Measurements from ENCODE around the gene CNKSR3. TPM values are rescaled to one million over a fixed set of nuclear protein-coding genes. Genes with fewer than 3 reads are reported as not detected.
A peak's percentile ranks its signal among the peaks of the same experiment; 100 is the strongest.
"Not testable (repeated sequence)": the region's sequence is repeated elsewhere in the genome, so short reads cannot be mapped to it uniquely, and the experiment has no call there.

Gene CNKSR3
- total RNA-seq, 6 experiments from 2014 or later, result 15.3 to 21.7 (median 18.7) TPM

DNA sequence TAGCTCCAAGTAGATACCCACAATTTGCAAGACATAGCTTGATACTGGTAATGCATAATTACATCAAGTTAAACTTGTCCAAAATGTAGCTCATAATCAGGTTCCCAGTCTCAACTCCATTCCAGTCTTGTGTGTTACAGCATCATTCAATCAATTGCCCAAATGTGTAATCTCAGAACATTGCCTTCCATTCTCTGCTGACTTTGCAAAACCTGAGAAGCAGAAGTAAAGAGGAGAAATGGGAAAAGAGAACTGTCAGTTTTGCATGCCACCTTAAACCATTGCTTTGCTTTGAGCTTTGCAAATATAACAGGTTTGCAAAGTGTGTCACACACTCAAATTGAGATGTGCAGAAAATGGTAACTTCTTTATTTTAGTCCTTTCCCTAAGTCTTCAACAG, 40.3 kb upstream of the CNKSR3 start:
- Mint-ChIP-seq H3K27ac (no peak overlapping the region), H3K4me3 (no peak overlapping the region), H3K27me3 (ENCODE audit: insufficient read depth) (peaks cover 11% of the 10 kb centered on the region), H3K9me3 (no peaks in the 10 kb centered on the region), H3K4me1 (ENCODE audit: low read depth) (peaks cover 19% of the 10 kb centered on the region), H3K36me3 (ENCODE audit: low read depth) (no peaks in the 10 kb centered on the region)
- no peak for TF ChIP-seq CTCF (IDR thresholded peaks at IDR 0.05)
- no peak for DNase-seq

- Mint-ChIP-seq H3K4me1 (ENCODE audit: low read depth) (peaks cover 9% of the 10 kb centered on the region), H3K4me3 (no peak overlapping the region), H3K36me3 (ENCODE audit: low read depth) (no peaks in the 10 kb centered on the region), H3K27me3 (ENCODE audit: insufficient read depth) (peaks cover 8% of the 10 kb centered on the region), H3K9me3 (no peaks in the 10 kb centered on the region), H3K27ac (no peak overlapping the region)
- TF ChIP-seq CTCF (IDR thresholded peaks at IDR 0.05), result no peak
- DNase-seq, result no peak
Observed at GRCh38 chr6:154549179-154549578, 38.7 kb upstream of the CNKSR3 start.

- Mint-ChIP-seq H3K4me3 (peak overlapping the region; percentile 9; the same call in 1 of the 2 replicates), H3K36me3 (ENCODE audit: low read depth) (no peaks in the 10 kb centered on the region), H3K27me3 (ENCODE audit: insufficient read depth) (peaks cover 8% of the 10 kb centered on the region), H3K27ac (no peak overlapping the region), H3K9me3 (no peaks in the 10 kb centered on the region), H3K4me1 (ENCODE audit: low read depth) (peaks cover 9% of the 10 kb centered on the region)
- TF ChIP-seq CTCF (IDR thresholded peaks at IDR 0.05), result no peak
- DNase-seq, result no peak
Observed at GRCh38 chr6:154548130-154548830, 37.8 kb upstream of the CNKSR3 start.

GRCh38 chr6:154543628-154544027, 33.1 kb upstream of the CNKSR3 start:
- H3K4me1 Mint-ChIP-seq (ENCODE audit: low read depth), result peaks cover 7% of the 10 kb centered on the region
- no peaks in the 10 kb centered on the region for H3K9me3 Mint-ChIP-seq
- TF ChIP-seq CTCF (IDR thresholded peaks at IDR 0.05), result no peak
- H3K27me3 Mint-ChIP-seq (ENCODE audit: insufficient read depth), result peaks cover 7% of the 10 kb centered on the region
- H3K4me3 Mint-ChIP-seq, result no peak overlapping the region
- no peak for DNase-seq
- H3K36me3 Mint-ChIP-seq (ENCODE audit: low read depth), result no peaks in the 10 kb centered on the region
- no peak overlapping the region for H3K27ac Mint-ChIP-seq

GRCh38 chr6:154542747-154543146, 32.3 kb upstream of the CNKSR3 start:
- Mint-ChIP-seq H3K27ac (no peak overlapping the region), H3K27me3 (ENCODE audit: insufficient read depth) (peaks cover 5% of the 10 kb centered on the region), H3K9me3 (no peaks in the 10 kb centered on the region), H3K4me1 (ENCODE audit: low read depth) (no peaks in the 10 kb centered on the region), H3K4me3 (no peak overlapping the region), H3K36me3 (ENCODE audit: low read depth) (no peaks in the 10 kb centered on the region)
- DNase-seq, result no peak
- TF ChIP-seq CTCF (IDR thresholded peaks at IDR 0.05), result no peak

- not testable (repeated sequence) for DNase-seq; H3K36me3 Mint-ChIP-seq (ENCODE audit: low read depth); H3K27ac Mint-ChIP-seq; H3K9me3 Mint-ChIP-seq; H3K4me1 Mint-ChIP-seq (ENCODE audit: low read depth); H3K4me3 Mint-ChIP-seq; H3K27me3 Mint-ChIP-seq (ENCODE audit: insufficient read depth)
Observed at GRCh38 chr6:154541837-154542236, 31.4 kb upstream of the CNKSR3 start.
